ENCODE data around the gene MAGOH.

MAGOH gene

DNA sequence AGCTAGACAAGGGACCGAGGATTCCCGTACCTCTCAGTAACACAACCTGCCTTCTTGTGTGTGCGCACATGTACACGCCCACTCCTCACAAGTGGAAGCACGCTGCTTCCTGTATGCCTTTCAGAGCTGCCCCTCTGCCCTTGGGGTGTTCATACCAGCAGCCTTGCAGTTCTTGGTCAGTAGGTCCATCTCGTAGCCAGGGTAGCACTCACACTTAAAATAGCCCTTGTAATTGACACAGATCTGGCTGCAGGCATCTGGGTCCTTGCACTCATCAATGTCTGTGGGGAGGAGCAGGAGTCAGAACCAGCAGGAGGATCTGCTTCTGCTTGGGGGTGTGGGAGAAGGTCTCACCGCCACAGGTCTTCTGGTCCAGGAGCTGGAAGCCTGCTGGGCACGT lies 32.6 kb upstream of the MAGOH start:
- Histone ChIP-seq H3K4me2 (ENCODE audit: low read length) (no peak overlapping the region), H3K27me3 (ENCODE audit: control insufficient read depth, insufficient read depth, low read length) (no peaks in the 10 kb centered on the region), H3K9me3 (ENCODE audit: control insufficient read depth, low read length) (no peaks in the 10 kb centered on the region), H3K79me2 (no peaks in the 10 kb centered on the region), H3K9ac (no peak overlapping the region), H3K27ac (no peak overlapping the region), H3K4me1 (no peaks in the 10 kb centered on the region), H2AFZ (no peak overlapping the region), H3K4me3 (ENCODE audit: low read depth, low read length) (no peak overlapping the region), H3K36me3 (ENCODE audit: control insufficient read depth, insufficient read depth, low read length) (no peaks in the 10 kb centered on the region)
- TF ChIP-seq, protein P1, sequence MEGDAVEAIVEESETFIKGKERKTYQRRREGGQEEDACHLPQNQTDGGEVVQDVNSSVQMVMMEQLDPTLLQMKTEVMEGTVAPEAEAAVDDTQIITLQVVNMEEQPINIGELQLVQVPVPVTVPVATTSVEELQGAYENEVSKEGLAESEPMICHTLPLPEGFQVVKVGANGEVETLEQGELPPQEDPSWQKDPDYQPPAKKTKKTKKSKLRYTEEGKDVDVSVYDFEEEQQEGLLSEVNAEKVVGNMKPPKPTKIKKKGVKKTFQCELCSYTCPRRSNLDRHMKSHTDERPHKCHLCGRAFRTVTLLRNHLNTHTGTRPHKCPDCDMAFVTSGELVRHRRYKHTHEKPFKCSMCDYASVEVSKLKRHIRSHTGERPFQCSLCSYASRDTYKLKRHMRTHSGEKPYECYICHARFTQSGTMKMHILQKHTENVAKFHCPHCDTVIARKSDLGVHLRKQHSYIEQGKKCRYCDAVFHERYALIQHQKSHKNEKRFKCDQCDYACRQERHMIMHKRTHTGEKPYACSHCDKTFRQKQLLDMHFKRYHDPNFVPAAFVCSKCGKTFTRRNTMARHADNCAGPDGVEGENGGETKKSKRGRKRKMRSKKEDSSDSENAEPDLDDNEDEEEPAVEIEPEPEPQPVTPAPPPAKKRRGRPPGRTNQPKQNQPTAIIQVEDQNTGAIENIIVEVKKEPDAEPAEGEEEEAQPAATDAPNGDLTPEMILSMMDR (IDR thresholded peaks at IDR 0.05): no peak

DNA sequence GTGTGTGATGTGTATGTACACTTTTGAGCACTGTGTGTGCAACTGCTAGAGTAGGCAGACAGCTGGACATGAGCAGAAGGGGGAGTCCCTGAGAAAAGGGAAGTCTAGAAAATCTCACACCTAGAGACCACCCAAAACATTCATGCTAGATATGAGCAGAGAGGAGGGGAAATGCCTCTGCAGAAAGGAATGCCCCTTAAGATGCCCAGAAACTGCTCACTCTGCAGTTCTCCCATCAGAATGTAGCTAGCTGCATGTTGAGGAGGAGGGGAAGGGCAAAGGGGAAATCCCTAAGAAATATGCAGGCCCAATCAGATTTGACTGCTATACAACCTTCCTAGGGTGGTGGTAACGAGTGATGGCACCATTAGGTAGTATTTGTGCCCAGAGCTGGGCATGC lies 31.8 kb upstream of the MAGOH start:
- TF ChIP-seq, protein P1 (IDR thresholded peaks at IDR 0.05): no peak
- Histone ChIP-seq H2AFZ (no peak overlapping the region), H3K36me3 (ENCODE audit: control insufficient read depth, insufficient read depth, low read length) (no peaks in the 10 kb centered on the region), H3K4me1 (no peaks in the 10 kb centered on the region), H3K79me2 (no peaks in the 10 kb centered on the region), H3K27ac (no peak overlapping the region), H3K4me2 (ENCODE audit: low read length) (no peak overlapping the region), H3K27me3 (ENCODE audit: control insufficient read depth, insufficient read depth, low read length) (no peaks in the 10 kb centered on the region), H3K9ac (no peak overlapping the region), H3K4me3 (ENCODE audit: low read depth, low read length) (no peak overlapping the region), H3K9me3 (ENCODE audit: control insufficient read depth, low read length) (no peaks in the 10 kb centered on the region)

DNA sequence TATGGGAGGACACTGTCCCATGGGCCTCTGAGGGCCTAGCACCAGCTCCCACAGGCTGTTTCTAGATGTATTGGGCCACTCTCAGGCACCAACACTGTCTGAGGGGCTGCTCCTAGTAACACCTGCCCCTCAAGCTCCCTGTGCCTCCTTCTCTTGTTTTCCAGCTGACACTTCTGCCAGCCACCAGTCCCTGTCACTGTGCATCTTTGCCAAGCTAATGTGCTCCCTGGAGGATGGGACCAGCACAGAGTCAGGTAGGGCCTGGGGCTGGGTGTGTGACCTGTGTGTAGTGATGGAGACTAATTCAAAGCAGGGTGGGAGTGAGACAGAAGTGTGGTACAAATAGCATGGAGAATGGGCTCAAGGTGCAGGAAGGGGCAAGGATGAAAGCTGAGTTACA lies 29.4 kb upstream of the MAGOH start:
- H3K4me2 ChIP-seq (ENCODE audit: low read length): no peak overlapping the region
- H3K9ac ChIP-seq: no peak overlapping the region
- TF ChIP-seq, protein P1 (IDR thresholded peaks at IDR 0.05): no peak
- no peaks in the 10 kb centered on the region for H3K36me3 ChIP-seq (ENCODE audit: control insufficient read depth, insufficient read depth, low read length)
- H2AFZ ChIP-seq: no peak overlapping the region
- H3K27ac ChIP-seq: no peak overlapping the region
- no peaks in the 10 kb centered on the region for H3K79me2 ChIP-seq
- no peak overlapping the region for H3K4me3 ChIP-seq (ENCODE audit: low read depth, low read length)
- no peaks in the 10 kb centered on the region for H3K9me3 ChIP-seq (ENCODE audit: control insufficient read depth, low read length)
- H3K27me3 ChIP-seq (ENCODE audit: control insufficient read depth, insufficient read depth, low read length): no peaks in the 10 kb centered on the region
- H3K4me1 ChIP-seq: no peaks in the 10 kb centered on the region

- no peaks in the 10 kb centered on the region for H3K4me1 ChIP-seq
- H3K27ac ChIP-seq: no peak overlapping the region
- TF ChIP-seq, protein P1 (IDR thresholded peaks at IDR 0.05): no peak
- no peaks in the 10 kb centered on the region for H3K79me2 ChIP-seq
- H3K9me3 ChIP-seq (ENCODE audit: control insufficient read depth, low read length): no peaks in the 10 kb centered on the region
- H2AFZ ChIP-seq: no peak overlapping the region
- H3K4me3 ChIP-seq (ENCODE audit: low read depth, low read length): no peak overlapping the region
- no peaks in the 10 kb centered on the region for H3K36me3 ChIP-seq (ENCODE audit: control insufficient read depth, insufficient read depth, low read length)
- no peak overlapping the region for H3K4me2 ChIP-seq (ENCODE audit: low read length)
- H3K27me3 ChIP-seq (ENCODE audit: control insufficient read depth, insufficient read depth, low read length): no peaks in the 10 kb centered on the region
- H3K9ac ChIP-seq: no peak overlapping the region
Observed at GRCh38 chr1:53266038-53266437, 27.7 kb upstream of the MAGOH start.

- no peak overlapping the region for H3K27ac ChIP-seq
- H2AFZ ChIP-seq: no peak overlapping the region
- H3K9ac ChIP-seq: no peak overlapping the region
- H3K79me2 ChIP-seq: no peaks in the 10 kb centered on the region
- no peaks in the 10 kb centered on the region for H3K4me1 ChIP-seq
- H3K4me3 ChIP-seq (ENCODE audit: low read depth, low read length): no peak overlapping the region
- TF ChIP-seq, protein P1 (IDR thresholded peaks at IDR 0.05): no peak
- no peak overlapping the region for H3K4me2 ChIP-seq (ENCODE audit: low read length)
- no peaks in the 10 kb centered on the region for H3K36me3 ChIP-seq (ENCODE audit: control insufficient read depth, insufficient read depth, low read length)
- no peaks in the 10 kb centered on the region for H3K9me3 ChIP-seq (ENCODE audit: control insufficient read depth, low read length)
- no peaks in the 10 kb centered on the region for H3K27me3 ChIP-seq (ENCODE audit: control insufficient read depth, insufficient read depth, low read length)
Observed at GRCh38 chr1:53265581-53265980, 27.3 kb upstream of the MAGOH start.

Measured in parathyroid adenoma (tissue), 2 donors.